Measurements from ENCODE around the gene PRKN. TPM values are rescaled to one million over a fixed set of nuclear protein-coding genes. Genes with fewer than 3 reads are reported as not detected.

The PRKN gene
- total RNA-seq, 1 experiment from 2014 or later: 2.0 TPM

- no peak for DNase-seq
- H3K27ac ChIP-seq (ENCODE audit: insufficient read length, low read depth, low read length): no peak overlapping the region
- no peak overlapping the region for H3K18ac ChIP-seq (ENCODE audit: insufficient read length, low read depth, low read length)
- no peak overlapping the region for H4K5ac ChIP-seq (ENCODE audit: insufficient read length, low read depth, low read length)
- no peak overlapping the region for H3K56ac ChIP-seq (ENCODE audit: insufficient read length, low read depth, low read length)
- no peak for TF ChIP-seq CTCF (conservative IDR thresholded peaks at IDR 0.05)
- H3K23ac ChIP-seq (ENCODE audit: insufficient read length, low read depth, low read length): no peak overlapping the region
- H3K27ac Mint-ChIP-seq: no peak overlapping the region
- no peaks in the 10 kb centered on the region for H3K4me1 ChIP-seq (ENCODE audit: insufficient read depth, low read length)
- H3K27me3 Mint-ChIP-seq (ENCODE audit: low read depth): no peaks in the 10 kb centered on the region
- no CpG with 5 or more reads among the region's 3 CpGs for WGBS (ENCODE audit: extremely low coverage, insufficient read length, low lambda C conversion rate)
- no peak overlapping the region for H3K9ac ChIP-seq (ENCODE audit: extremely low read depth, insufficient read length, low read length)
- no peak overlapping the region for H2AFZ ChIP-seq (ENCODE audit: low read length)
- no peak overlapping the region for H2AK5ac ChIP-seq (ENCODE audit: insufficient read length, low read length)
- H3K4ac ChIP-seq (ENCODE audit: low read depth, low read length): no peak overlapping the region
- no peaks in the 10 kb centered on the region for H3K79me1 ChIP-seq (ENCODE audit: insufficient read depth, low read depth, low read length, poor library complexity, severe bottlenecking)
- H2BK20ac ChIP-seq (ENCODE audit: low read depth, low read length, poor library complexity, severe bottlenecking): no peak overlapping the region
- no peak overlapping the region for H3K4me3 Mint-ChIP-seq
- no peak overlapping the region for H4K8ac ChIP-seq (replicated peaks; ENCODE audit: insufficient read length, low read depth, low read length)
- H3K9me3 Mint-ChIP-seq: no peaks in the 10 kb centered on the region
- no peak overlapping the region for H2BK15ac ChIP-seq (ENCODE audit: low read depth, low read length)
- no peak overlapping the region for H3K14ac ChIP-seq (ENCODE audit: insufficient read depth, low read length)
- no peaks in the 10 kb centered on the region for H3K36me3 Mint-ChIP-seq (ENCODE audit: insufficient read depth in 1 of 3, low read depth in 3 of 3)
- no peaks in the 10 kb centered on the region for H4K20me1 ChIP-seq (ENCODE audit: control insufficient read depth, insufficient read depth, insufficient read length)
- no peak overlapping the region for H2BK120ac ChIP-seq (ENCODE audit: low read depth, low read length, poor library complexity, severe bottlenecking)
- H3T11ph ChIP-seq (ENCODE audit: low read length): no peak overlapping the region
- H3K23me2 ChIP-seq (ENCODE audit: insufficient read length, low read depth, low read length, poor library complexity, severe bottlenecking): no peaks in the 10 kb centered on the region
- H3K79me2 ChIP-seq (ENCODE audit: insufficient read depth, low read length): no peaks in the 10 kb centered on the region
- peaks cover 8 to 10% of the 10 kb centered on the region in 2 experiments for H3K4me1 Mint-ChIP-seq
- no peak overlapping the region for H2BK12ac ChIP-seq (ENCODE audit: insufficient read length, low read depth, low read length)
- H4K91ac ChIP-seq (ENCODE audit: insufficient read length, low read depth, low read length): no peak overlapping the region
- H3K27me3 ChIP-seq (ENCODE audit: insufficient read depth, low read length): no peaks in the 10 kb centered on the region
- no peak overlapping the region for H2BK5ac ChIP-seq (ENCODE audit: insufficient read length, low read length)
- no peak overlapping the region for H3K4me2 ChIP-seq (ENCODE audit: insufficient read depth, insufficient read length, low read length)
- no peaks in the 10 kb centered on the region for H3K9me3 ChIP-seq (ENCODE audit: control insufficient read depth, low read depth, low read length)
Observed at GRCh38 chr6:162493917-162494316, 233.6 kb downstream of the PRKN start.
